Measurements from ENCODE around the gene XYLT1.

Gene XYLT1

DNA sequence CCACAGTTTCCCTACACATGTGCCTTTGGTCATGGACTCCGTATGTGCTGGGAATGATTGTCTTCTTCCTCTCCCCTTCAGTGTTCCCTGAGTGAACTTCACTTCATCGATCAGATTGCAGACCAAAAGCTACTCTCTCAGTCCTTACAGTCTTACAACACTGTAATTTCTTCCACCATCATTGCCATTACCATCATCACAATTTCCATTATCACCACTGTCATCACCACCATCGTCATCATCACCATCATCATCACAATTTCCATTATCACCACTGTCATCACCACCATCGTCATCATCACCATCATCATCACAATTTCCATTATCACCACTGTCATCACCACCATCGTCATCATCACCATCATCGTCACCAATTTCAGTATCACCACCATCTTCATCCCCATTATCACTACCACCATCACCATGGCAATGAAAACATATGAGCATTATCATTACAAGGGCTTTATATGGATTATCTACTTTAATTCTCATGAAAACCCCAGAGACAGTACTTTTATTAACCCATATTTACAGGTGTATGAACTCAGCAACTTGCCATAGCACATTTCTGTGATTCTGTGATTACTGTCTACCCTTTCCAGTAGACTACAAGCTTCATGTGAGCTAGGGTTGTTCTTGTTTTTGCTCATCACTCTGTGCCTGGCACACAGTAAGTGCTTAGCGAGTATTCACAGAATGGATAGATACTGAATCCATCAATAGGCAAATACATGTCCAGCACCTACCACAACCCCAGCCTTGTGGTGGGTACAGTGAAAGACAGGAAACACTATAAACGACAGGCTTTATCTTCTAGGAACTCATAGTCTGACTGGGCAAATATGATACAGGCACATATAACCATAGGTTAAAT is 327.0 kb downstream of the XYLT1 start:
- DNase-seq (ENCODE audit: low read depth in 1 of 2, low spot score in 1 of 2) = no peak
- in situ Hi-C loops (cut with HindIII; ENCODE audit: low pct_unique_long_range_greater_than_20kb, low sequenced_read_pairs) = no loop called here
- no peak for TF ChIP-seq JUND (IDR thresholded peaks at IDR 0.05; ENCODE audit: low read depth)

DNA sequence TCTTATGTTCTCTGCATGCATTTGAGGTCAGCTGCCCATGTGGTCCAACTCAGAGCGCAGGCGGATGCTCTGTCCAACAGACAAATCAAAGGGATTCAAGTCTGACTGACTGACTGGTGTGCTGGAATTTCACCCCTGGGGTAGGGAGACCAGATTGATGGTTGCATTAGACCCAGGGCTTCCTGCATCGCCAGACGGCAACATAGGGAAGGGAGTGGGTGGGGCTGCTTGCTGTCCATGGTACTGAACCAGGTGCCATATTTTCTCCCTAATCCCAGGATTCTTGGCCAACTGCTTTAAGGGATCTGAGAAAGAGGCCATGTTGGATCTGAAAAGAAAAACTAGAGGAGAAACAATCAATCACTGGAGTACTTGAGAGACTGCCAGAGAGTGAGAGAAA is 332.0 kb downstream of the XYLT1 start:
- DNase-seq (ENCODE audit: low read depth in 1 of 2, low spot score in 1 of 2) = peak in 1 of 2 experiments; percentile 68
- in situ Hi-C loops (cut with HindIII; ENCODE audit: low pct_unique_long_range_greater_than_20kb, low sequenced_read_pairs) = no loop called here
- no peak for TF ChIP-seq JUND (IDR thresholded peaks at IDR 0.05; ENCODE audit: low read depth)

DNA sequence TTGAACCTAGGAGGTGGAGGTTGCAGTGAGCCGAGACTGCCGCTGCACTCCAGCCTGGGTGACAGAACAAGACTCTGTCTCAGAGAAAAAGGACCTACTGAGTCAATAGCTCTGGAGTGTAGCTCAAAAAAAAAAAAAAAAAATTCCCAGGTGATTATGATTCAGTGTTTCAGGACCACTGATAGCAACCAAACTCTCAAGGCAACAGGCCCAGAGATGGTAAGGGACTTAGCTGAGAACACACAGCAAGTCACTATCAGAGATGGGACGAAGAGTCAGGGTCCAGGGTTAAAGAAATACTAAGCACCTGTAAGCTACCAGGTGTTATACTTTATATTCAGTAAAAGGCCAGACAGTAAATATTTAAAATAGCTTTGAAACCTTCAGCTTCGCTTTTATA is 335.3 kb downstream of the XYLT1 start:
- no peak for DNase-seq (ENCODE audit: low read depth in 1 of 2, low spot score in 1 of 2)
- no peak for TF ChIP-seq JUND (IDR thresholded peaks at IDR 0.05; ENCODE audit: low read depth)
- in situ Hi-C loops (cut with HindIII; ENCODE audit: low pct_unique_long_range_greater_than_20kb, low sequenced_read_pairs) = no loop called here

DNA sequence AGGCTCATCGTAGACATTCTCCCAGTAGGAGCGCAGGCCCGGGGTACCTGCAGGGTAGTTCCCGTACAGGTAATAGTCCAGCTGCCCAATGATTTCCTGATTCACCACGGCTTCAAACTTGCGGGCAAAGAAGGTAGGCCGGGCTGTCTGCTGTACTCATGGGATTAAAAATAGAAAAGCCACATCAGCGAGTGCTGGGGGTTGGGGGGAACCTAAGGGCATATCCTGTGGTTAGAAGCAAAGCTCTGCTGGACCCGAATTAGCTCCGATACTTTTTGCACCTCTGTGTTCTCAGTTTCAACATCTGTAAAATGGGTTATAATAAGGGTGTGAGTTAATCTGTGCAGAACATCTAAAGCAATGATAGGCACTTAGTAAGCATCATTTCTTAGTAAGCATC is 336.2 kb downstream of the XYLT1 start:
- in situ Hi-C loops (cut with HindIII; ENCODE audit: low pct_unique_long_range_greater_than_20kb, low sequenced_read_pairs) = no loop called here
- DNase-seq (ENCODE audit: low read depth in 1 of 2, low spot score in 1 of 2) = no peak
- TF ChIP-seq JUND (IDR thresholded peaks at IDR 0.05; ENCODE audit: low read depth) = no peak

DNA sequence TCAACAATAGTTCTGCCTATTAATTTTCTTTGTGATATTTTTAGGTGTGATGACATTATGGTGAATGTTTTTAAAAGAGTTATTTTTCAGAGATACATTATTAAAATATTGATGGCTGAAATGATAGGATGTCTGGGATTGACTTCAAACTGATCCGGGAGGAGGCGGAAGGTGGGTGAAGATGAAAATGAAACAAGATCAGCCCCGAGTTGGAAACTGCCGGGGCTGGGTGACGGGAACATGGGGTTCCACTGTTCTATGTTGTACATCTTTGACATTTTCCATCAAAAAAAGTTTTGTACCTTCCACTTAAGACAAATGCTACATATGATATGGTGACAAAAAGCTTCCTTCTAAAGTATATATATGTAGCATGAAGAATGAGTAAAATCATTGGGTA is 336.9 kb downstream of the XYLT1 start:
- no peak for TF ChIP-seq JUND (IDR thresholded peaks at IDR 0.05; ENCODE audit: low read depth)
- in situ Hi-C loops (cut with HindIII; ENCODE audit: low pct_unique_long_range_greater_than_20kb, low sequenced_read_pairs) = no loop called here
- no peak for DNase-seq (ENCODE audit: low read depth in 1 of 2, low spot score in 1 of 2)

DNA sequence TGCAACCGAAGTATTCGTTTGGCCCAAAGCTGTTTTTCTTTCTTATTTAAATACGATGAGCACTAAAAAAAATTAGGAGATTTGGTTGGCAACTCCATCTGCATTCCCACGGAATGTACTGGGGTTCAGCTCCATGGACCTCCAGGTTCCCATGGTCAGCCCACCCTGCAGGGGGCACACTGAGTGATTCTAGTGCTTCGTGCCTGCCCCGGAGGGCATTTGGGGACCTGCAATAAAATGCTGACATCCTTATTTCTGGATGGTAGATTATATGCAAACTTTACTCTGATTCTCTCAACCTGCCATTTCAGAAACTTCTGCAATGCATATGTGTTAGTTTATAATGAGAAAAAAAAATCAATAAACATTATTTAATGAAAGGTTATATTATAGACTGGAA is 339.4 kb downstream of the XYLT1 start:
- in situ Hi-C loops (cut with HindIII; ENCODE audit: low pct_unique_long_range_greater_than_20kb, low sequenced_read_pairs) = no loop called here
- no peak for DNase-seq (ENCODE audit: low read depth in 1 of 2, low spot score in 1 of 2)
- no peak for TF ChIP-seq JUND (IDR thresholded peaks at IDR 0.05; ENCODE audit: low read depth)

- in situ Hi-C loops (cut with HindIII; ENCODE audit: low pct_unique_long_range_greater_than_20kb, low sequenced_read_pairs) = no loop called here
- no peak for DNase-seq (ENCODE audit: low read depth in 1 of 2, low spot score in 1 of 2)
These were observed 340.0 kb downstream of the XYLT1 start for GRCh38 chr16:17130733-17131132.

GRCh38 chr16:17129971-17130370 is 340.8 kb downstream of the XYLT1 start:
- no peak for TF ChIP-seq JUND (IDR thresholded peaks at IDR 0.05; ENCODE audit: low read depth)
- no peak for DNase-seq (ENCODE audit: low read depth in 1 of 2, low spot score in 1 of 2)
- in situ Hi-C loops (cut with HindIII; ENCODE audit: low pct_unique_long_range_greater_than_20kb, low sequenced_read_pairs) = no loop called here

More at GRCh38 chr16:17130733-17131132, 340.0 kb downstream of the XYLT1 start:
- no peak for TF ChIP-seq JUND (IDR thresholded peaks at IDR 0.05; ENCODE audit: low read depth)

- no peak for TF ChIP-seq JUND (IDR thresholded peaks at IDR 0.05; ENCODE audit: low read depth)
- in situ Hi-C loops (cut with HindIII; ENCODE audit: low pct_unique_long_range_greater_than_20kb, low sequenced_read_pairs) = no loop called here
- no peak for DNase-seq (ENCODE audit: low read depth in 1 of 2, low spot score in 1 of 2)
These were observed 342.0 kb downstream of the XYLT1 start for GRCh38 chr16:17128791-17129190.

- DNase-seq (ENCODE audit: low read depth in 1 of 2, low spot score in 1 of 2) = no peak
- in situ Hi-C loops (cut with HindIII; ENCODE audit: low pct_unique_long_range_greater_than_20kb, low sequenced_read_pairs) = no loop called here
- no peak for TF ChIP-seq JUND (IDR thresholded peaks at IDR 0.05; ENCODE audit: low read depth)
These were observed 344.6 kb downstream of the XYLT1 start for GRCh38 chr16:17126156-17126555.

- no peak for TF ChIP-seq JUND (IDR thresholded peaks at IDR 0.05; ENCODE audit: low read depth)
- DNase-seq (ENCODE audit: low read depth in 1 of 2, low spot score in 1 of 2) = peak in 1 of 2 experiments; percentile 56
- in situ Hi-C loops (cut with HindIII; ENCODE audit: low pct_unique_long_range_greater_than_20kb, low sequenced_read_pairs) = no loop called here
These were observed 345.1 kb downstream of the XYLT1 start for GRCh38 chr16:17125671-17126070.

DNA sequence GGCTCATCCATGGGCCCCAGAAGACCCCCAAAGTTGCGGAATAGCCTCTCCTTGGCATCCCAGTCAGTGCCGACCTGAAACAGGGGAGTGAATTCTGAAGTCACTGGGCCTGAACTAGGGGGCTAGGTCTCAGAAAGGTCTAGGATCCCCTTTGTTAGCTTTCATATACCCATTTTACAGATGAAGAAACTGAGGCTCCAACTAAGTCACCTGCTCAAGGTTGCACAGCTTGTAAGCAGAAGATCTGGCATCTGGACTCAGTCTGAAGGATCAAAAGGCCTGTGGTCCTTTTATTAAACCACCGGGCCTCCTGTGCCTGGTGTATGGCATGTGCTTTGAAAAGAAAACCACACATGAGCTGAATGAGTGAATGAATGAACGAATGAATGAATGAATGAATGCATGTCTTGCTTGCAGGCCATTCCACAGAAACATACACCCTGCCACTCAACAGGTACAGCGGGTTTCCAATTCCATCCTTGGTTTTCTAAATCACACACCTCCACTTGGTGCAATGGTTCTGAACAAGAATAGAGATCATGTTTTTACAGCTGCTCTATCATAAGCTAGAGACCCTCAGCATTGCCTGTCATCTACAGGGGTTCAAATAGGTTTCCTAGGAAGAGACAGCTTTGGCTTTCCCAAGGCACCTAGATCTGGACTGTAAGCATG is 352.7 kb downstream of the XYLT1 start:
- TF ChIP-seq JUND (IDR thresholded peaks at IDR 0.05; ENCODE audit: low read depth) = no peak
- DNase-seq (ENCODE audit: low read depth in 1 of 2, low spot score in 1 of 2) = no peak
- in situ Hi-C loops (cut with HindIII; ENCODE audit: low pct_unique_long_range_greater_than_20kb, low sequenced_read_pairs) = no loop called here

GRCh38 chr16:17116595-17117322 is 354.0 kb downstream of the XYLT1 start:
- TF ChIP-seq JUND (IDR thresholded peaks at IDR 0.05; ENCODE audit: low read depth) = no peak
- DNase-seq (ENCODE audit: low read depth in 1 of 2, low spot score in 1 of 2) = no peak
- in situ Hi-C loops (cut with HindIII; ENCODE audit: low pct_unique_long_range_greater_than_20kb, low sequenced_read_pairs) = no loop called here
